Liver (tissue), 3 donors: ENCODE measurements around the gene MOB3B.

Source experiments
- JUND ChIP-seq, 2 donors: IDR thresholded peaks; 2 replicates each; pipeline ENCODE4 v1.6.1; 2016; ENCODE audit warnings: antibody characterized with exemption in 2 of 2
- RAD21 ChIP-seq, 2 donors: IDR thresholded peaks; 2 replicates each; pipeline ENCODE4 v1.6.1; 2016; ENCODE audit warnings: antibody characterized with exemption in 2 of 2, mild to moderate bottlenecking in 2 of 2
- SP1 ChIP-seq: IDR thresholded peaks from 2 replicates; pipeline ENCODE4 v1.6.1; 2018; ENCODE audit warnings: antibody characterized with exemption, mild to moderate bottlenecking
- TAF1 ChIP-seq: conservative IDR thresholded peaks from 2 replicates; pipeline ENCODE4 v1.6.1; 2016; ENCODE audit warnings: antibody characterized with exemption, mild to moderate bottlenecking
- YY1 ChIP-seq: IDR thresholded peaks from 2 replicates; pipeline ENCODE4 v1.6.1; 2016; ENCODE audit warnings: antibody characterized with exemption, mild to moderate bottlenecking
- TF ChIP-seq, protein P1 (sequence below): IDR thresholded peaks from 2 replicates; pipeline ENCODE4 v1.6.1; 2016; ENCODE audit warnings: antibody characterized with exemption
- TF ChIP-seq, protein P2 (sequence below): fragments of 150-350 bp; IDR thresholded peaks from 2 replicates; pipeline ENCODE4 v1.5.1; 2017; ENCODE audit warnings: improper control_type of control experiment, low read depth, low read length; ENCODE audit not compliant: missing input control
- donor health status: healthy.
- donor health status: healthy.

DNA sequence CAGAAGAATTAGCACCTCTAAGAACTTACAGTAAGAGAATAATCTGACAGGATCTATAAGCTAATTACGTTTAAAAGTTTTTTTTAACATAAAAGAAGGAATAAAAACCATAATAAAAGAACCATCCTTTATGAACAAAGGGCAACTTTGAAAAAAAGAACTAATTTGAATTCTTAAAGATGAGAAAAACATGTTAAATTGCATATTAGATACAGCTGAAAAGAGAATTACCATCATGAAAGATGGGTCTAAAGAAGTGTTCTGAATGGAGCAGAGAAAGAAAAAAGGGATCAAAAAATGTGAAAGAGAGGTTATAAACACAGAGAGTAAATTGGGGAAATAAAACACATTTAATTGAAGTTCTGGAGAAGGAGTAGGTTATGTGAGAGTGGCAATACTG is 51.3 kb downstream of the MOB3B start:
- TF ChIP-seq, protein P1, sequence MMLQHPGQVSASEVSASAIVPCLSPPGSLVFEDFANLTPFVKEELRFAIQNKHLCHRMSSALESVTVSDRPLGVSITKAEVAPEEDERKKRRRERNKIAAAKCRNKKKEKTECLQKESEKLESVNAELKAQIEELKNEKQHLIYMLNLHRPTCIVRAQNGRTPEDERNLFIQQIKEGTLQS: no peak
- TF ChIP-seq TAF1 (no peak), JUND (IDR thresholded peaks at IDR 0.05) (no peak), SP1 (no peak), RAD21 (IDR thresholded peaks at IDR 0.05) (no peak), YY1 (no peak)
- TF ChIP-seq, protein P2, sequence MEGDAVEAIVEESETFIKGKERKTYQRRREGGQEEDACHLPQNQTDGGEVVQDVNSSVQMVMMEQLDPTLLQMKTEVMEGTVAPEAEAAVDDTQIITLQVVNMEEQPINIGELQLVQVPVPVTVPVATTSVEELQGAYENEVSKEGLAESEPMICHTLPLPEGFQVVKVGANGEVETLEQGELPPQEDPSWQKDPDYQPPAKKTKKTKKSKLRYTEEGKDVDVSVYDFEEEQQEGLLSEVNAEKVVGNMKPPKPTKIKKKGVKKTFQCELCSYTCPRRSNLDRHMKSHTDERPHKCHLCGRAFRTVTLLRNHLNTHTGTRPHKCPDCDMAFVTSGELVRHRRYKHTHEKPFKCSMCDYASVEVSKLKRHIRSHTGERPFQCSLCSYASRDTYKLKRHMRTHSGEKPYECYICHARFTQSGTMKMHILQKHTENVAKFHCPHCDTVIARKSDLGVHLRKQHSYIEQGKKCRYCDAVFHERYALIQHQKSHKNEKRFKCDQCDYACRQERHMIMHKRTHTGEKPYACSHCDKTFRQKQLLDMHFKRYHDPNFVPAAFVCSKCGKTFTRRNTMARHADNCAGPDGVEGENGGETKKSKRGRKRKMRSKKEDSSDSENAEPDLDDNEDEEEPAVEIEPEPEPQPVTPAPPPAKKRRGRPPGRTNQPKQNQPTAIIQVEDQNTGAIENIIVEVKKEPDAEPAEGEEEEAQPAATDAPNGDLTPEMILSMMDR: no peak
